AG09319 (cell line): ENCODE results near the gene KPNA1.

Experiments used
- DNase-seq: peaks from one replicate; pipeline ENCODE4 v3.0.0-alpha.2; 2010; ENCODE audit warnings: low read depth; ENCODE audit errors: extremely low read depth
- TF ChIP-seq, protein P1 (sequence below): IDR thresholded peaks from 2 replicates; pipeline ENCODE4 v1.5.1; 2011; ENCODE audit warnings: low read depth, mild to moderate bottlenecking, inconsistent platforms, low read length, moderate library complexity

KPNA1 gene

DNA sequence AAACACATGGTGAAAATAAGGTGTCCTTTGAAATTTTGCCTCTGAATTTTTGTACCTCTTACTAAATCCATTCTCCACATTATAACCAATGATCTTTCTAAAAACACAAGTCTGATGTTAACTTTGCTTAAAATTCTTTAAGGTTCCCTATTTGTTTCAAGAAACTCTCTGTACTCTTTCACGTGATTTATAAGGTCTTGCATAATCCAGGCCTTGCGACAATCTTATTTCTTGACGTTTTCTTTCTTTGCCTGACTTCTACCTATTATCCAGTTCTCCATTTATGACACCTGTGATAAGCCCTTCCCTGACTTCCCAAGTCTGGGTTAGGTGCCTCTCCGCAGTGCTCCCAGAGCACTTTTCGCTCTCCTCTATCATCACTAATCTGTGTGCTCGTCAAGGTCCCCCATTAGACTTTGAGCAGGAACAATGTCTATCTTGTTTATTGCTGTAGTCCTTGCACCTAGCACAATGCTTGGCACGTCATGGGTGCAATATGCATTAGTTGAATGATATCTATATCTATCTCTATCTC, 24.3 kb upstream of the KPNA1 start:
- TF ChIP-seq, protein P1, sequence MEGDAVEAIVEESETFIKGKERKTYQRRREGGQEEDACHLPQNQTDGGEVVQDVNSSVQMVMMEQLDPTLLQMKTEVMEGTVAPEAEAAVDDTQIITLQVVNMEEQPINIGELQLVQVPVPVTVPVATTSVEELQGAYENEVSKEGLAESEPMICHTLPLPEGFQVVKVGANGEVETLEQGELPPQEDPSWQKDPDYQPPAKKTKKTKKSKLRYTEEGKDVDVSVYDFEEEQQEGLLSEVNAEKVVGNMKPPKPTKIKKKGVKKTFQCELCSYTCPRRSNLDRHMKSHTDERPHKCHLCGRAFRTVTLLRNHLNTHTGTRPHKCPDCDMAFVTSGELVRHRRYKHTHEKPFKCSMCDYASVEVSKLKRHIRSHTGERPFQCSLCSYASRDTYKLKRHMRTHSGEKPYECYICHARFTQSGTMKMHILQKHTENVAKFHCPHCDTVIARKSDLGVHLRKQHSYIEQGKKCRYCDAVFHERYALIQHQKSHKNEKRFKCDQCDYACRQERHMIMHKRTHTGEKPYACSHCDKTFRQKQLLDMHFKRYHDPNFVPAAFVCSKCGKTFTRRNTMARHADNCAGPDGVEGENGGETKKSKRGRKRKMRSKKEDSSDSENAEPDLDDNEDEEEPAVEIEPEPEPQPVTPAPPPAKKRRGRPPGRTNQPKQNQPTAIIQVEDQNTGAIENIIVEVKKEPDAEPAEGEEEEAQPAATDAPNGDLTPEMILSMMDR: no peak
- no peak for DNase-seq

DNA sequence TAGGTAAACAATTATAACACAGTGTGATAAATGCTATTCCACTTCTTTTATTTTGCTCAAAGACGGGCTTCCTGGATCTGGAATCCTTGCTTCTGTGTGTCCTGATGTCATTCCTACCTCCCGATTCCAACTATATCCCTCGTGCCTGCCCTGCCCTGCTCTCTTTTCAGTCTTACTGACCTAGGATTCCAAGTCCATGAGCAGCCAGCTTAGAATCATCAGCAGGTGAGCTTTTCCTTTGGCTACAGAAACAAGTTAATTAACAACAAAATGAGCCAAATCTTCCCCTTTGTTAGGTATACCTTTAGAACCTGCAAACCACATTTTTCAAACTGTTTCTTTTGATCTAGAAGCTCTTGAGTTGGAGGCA, 21.9 kb upstream of the KPNA1 start:
- TF ChIP-seq, protein P1: no peak
- no peak for DNase-seq

DNA sequence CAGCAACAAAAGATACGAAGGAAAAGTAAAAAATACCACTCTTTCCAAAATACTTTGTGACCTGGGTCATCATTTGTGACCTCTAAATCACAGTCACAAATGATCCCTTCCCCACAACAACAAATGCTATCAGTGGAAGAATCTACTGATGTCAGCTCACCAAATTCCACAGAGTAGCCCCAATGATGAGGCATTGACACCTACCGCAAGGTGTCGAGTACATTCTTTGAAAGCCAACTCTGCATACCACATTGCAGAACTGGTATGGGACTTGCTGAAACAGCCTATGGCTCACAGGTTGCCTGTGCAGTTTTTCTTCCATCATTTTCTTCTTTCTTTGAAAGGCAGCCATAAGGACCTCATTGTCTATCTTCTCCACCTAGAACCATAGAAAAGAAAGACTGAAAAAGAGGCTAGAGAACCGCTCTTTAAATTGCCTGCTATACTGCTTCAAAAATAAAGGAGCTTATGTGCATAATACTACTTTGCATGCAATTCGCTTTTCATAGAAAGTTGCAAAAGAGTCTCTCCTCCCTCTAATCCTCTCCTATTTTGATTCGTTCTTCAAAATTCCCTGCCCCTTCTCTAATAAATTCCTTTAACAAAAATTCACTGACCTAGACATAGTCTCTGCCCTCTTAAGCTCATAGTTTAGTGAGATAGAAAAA, 21.4 kb upstream of the KPNA1 start:
- DNase-seq: no peak
- TF ChIP-seq, protein P1: no peak

DNA sequence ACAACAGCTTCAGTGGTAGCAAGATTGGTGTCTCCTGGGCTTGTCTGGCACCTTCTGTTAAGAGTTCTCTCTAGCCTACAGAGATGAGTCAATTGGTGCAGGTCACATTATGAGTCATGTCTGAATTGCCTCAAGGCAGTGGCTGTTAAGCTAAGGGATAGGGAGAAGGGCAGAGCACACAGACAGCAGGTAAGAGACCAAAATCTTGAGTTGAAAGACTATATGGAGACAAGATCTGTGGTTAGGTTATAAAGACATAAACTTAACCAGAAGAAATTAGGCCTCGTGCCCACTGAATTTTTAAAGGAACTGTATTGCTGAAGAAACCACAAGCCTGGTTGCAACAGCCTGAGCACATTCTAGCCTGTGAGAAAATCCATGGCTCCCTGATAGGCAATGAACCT, 19.2 kb upstream of the KPNA1 start:
- TF ChIP-seq, protein P1: no peak
- no peak for DNase-seq

DNA sequence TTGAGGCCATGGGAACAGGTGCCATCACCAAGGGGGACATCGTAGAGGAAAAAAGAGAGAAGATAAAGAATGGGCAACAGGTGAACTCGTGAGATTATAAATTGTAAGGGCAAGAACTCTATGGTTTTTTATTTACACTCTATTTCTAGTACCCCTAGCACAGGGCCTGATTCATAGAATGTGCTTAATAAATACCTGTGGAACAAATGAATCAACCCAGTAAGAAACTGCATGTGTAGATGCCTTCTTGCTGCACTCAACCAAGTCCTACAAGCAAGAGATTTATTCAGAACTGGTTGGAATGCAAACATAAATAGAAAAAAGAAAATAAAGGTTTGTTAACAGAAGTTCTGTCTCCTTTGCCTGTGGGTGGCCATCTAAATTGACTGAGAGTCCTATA, 18.7 kb upstream of the KPNA1 start:
- TF ChIP-seq, protein P1: no peak

DNA sequence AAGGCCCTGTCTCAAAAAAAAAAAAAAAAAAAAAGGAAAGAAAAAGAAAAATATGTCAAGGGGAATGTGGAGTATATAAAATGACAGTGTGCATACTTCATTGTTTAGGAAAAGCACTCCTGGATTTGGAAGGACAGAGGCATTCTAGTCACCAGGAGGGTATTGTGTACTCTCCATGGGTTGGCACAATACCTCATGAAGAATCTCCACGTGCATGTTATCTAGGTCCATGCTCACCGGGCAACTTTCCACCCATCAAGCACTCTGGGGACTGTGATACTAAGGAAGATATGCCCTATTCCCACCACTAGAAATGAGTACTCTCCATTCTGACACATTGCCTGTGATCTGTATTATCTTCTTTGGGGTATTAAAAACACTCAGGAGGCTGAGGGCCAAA, 15.4 kb upstream of the KPNA1 start:
- TF ChIP-seq, protein P1: no peak

More for the DNA sequence above, 18.7 kb upstream of the KPNA1 start:
- no peak for DNase-seq

DNA sequence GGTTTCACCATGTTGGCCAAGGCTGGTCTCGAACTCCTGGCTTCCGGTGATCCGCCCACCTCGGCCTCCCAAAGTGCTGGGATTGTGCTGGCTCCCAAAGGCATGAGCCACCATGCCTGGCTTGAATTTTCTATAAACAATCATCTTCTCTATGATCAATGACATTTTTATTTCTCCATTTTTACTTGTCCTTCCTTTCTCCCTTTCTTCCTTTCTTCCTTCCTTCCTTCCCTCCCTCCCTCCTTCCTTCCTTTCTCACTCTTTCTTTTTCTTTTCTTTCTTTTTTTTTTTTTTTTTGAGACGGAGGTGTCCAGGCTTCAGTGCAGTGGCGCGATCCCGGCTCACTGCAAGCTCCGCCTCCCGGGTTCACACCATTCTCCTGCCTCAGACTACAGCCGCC, 8.6 kb upstream of the KPNA1 start:
- DNase-seq: no peak

More for the DNA sequence above, 15.4 kb upstream of the KPNA1 start:
- no peak for DNase-seq

More for the DNA sequence above, 8.6 kb upstream of the KPNA1 start:
- TF ChIP-seq, protein P1: no peak
